IMR-90 (cell line): ENCODE measurements around the gene LYZ. TPM values are rescaled to one million over a fixed set of nuclear protein-coding genes. Genes with fewer than 3 reads are reported as not detected.
A peak's percentile ranks its signal among the peaks of the same experiment; 100 is the strongest.

Experiments used
- ATAC-seq: fragments of 200-7000 bp; cut with Tn5 transposase; 2 replicates; pipeline ENCODE4 v1.9.1; 2020; ENCODE audit warnings: low read depth, mild to moderate bottlenecking, moderate library complexity
- BruUV-seq: library from RNA; stranded (reverse); fragments of 400-500 nt; replicated peaks from 2 replicates; lab custom pipeline; 2021; lab: Mats Ljungman, UMichigan
- CTCF ChIA-PET: fragments of 300-600 bp; formaldehyde crosslinking; extraction: SDS; loops from one replicate; lab custom pipeline; 2021; ENCODE audit warnings: antibody characterized with exemption; lab: Yijun Ruan, JAX
- POLR2A ChIA-PET: fragments of 300-600 bp; sonication (Branson Sonifier 250); formaldehyde crosslinking; loops from one replicate; lab custom pipeline; 2022; ENCODE audit warnings: antibody characterized with exemption; ENCODE audit not compliant: unreplicated experiment; lab: Charles Lee
- DNase-seq: peaks from one replicate; pipeline ENCODE4 v3.0.0; 2013
- H2AFZ ChIP-seq: replicated peaks from 2 replicates; pipeline ENCODE3; 2013; ENCODE audit warnings: low read length, mild to moderate bottlenecking; ENCODE audit not compliant: poor library complexity
- H2AK5ac ChIP-seq: 2 replicates; pipeline ENCODE4 v1.6.1; 2013; ENCODE audit warnings: low read depth, low read length, inconsistent platforms
- H2AK9ac ChIP-seq: replicated peaks from 2 replicates; pipeline ENCODE3; 2013; ENCODE audit warnings: mild to moderate bottlenecking, low read depth, low read length, moderate library complexity; ENCODE audit not compliant: poor library complexity
- H2BK120ac ChIP-seq: 2 replicates; pipeline ENCODE4 v1.6.1; 2013; ENCODE audit warnings: low read depth, low read length, inconsistent platforms
- H2BK15ac ChIP-seq: 3 replicates; pipeline ENCODE4 v1.6.1; 2013; ENCODE audit warnings: low read depth, low read length, inconsistent platforms
- H2BK20ac ChIP-seq: 2 replicates; pipeline ENCODE4 v1.6.1; 2013; ENCODE audit warnings: low read depth, mild to moderate bottlenecking, inconsistent platforms, low read length, moderate library complexity
- H2BK5ac ChIP-seq: 2 replicates; pipeline ENCODE4 v1.6.1; 2013; ENCODE audit warnings: mild to moderate bottlenecking, low read depth, low read length, inconsistent platforms; ENCODE audit not compliant: poor library complexity, severe bottlenecking
- H3K14ac ChIP-seq: replicated peaks from 2 replicates; pipeline ENCODE4 v1.6.1; 2013; ENCODE audit warnings: low read depth, low read length, inconsistent platforms
- H3K18ac ChIP-seq: 2 replicates; pipeline ENCODE4 v1.6.1; 2013; ENCODE audit warnings: low read depth, low read length, control low read depth
- H3K23ac ChIP-seq: 2 replicates; pipeline ENCODE4 v1.6.1; 2013; ENCODE audit warnings: low read depth, low read length, inconsistent platforms
- H3K27ac ChIP-seq: 2 replicates; pipeline ENCODE4 v1.5.1; 2013; ENCODE audit warnings: mild to moderate bottlenecking, control low read depth, low read length; ENCODE audit not compliant: insufficient read depth
- H3K27me3 ChIP-seq: 2 replicates; pipeline ENCODE4 v1.6.1; 2013; ENCODE audit warnings: low read length; ENCODE audit not compliant: control insufficient read depth, insufficient read depth
- H3K36me3 ChIP-seq: 2 replicates; pipeline ENCODE4 v1.6.1; 2013; ENCODE audit warnings: low read length, mixed read lengths; ENCODE audit not compliant: control insufficient read depth, insufficient read depth
- H3K4ac ChIP-seq: 2 replicates; pipeline ENCODE4 v1.6.1; 2013; ENCODE audit warnings: low read depth, low read length, inconsistent platforms
- H3K4me1 ChIP-seq: 2 replicates; pipeline ENCODE4 v1.6.1; 2013; ENCODE audit warnings: low read length, mixed read lengths; ENCODE audit not compliant: control insufficient read depth, insufficient read depth
- H3K4me2 ChIP-seq: 2 replicates; pipeline ENCODE4 v1.6.1; 2013; ENCODE audit warnings: low read depth, mild to moderate bottlenecking, control low read depth, low read length, moderate library complexity
- H3K4me3 ChIP-seq: 2 replicates; pipeline ENCODE4 v1.5.1; 2013; ENCODE audit warnings: low read depth, mild to moderate bottlenecking, control low read depth, low read length, moderate library complexity; ENCODE audit not compliant: insufficient read depth
- H3K56ac ChIP-seq: 2 replicates; pipeline ENCODE4 v1.6.1; 2013; ENCODE audit warnings: low read length, inconsistent platforms; ENCODE audit not compliant: insufficient read depth; ENCODE audit errors: extremely low read depth
- H3K79me1 ChIP-seq, 2 experiments: 2 replicates each; pipeline ENCODE4 v1.6.1; 2013; ENCODE audit warnings: low read length in 2 of 2, inconsistent platforms in 1 of 2, low read depth in 1 of 2
- H3K9ac ChIP-seq: 2 replicates; pipeline ENCODE4 v1.6.1; 2013; ENCODE audit warnings: low read depth, low read length, control low read depth
- H3K9me1 ChIP-seq: 2 replicates; pipeline ENCODE4 v1.6.1; 2013; ENCODE audit warnings: low read length, inconsistent platforms; ENCODE audit not compliant: insufficient read depth
- H3K9me3 ChIP-seq: 2 replicates; pipeline ENCODE4 v1.6.1; 2013; ENCODE audit warnings: low read length; ENCODE audit not compliant: control insufficient read depth, insufficient read depth
- H4K20me1 ChIP-seq: 2 replicates; pipeline ENCODE4 v1.6.1; 2013; ENCODE audit warnings: low read length, inconsistent platforms; ENCODE audit not compliant: insufficient read depth
- H4K5ac ChIP-seq: 2 replicates; pipeline ENCODE4 v1.6.1; 2013; ENCODE audit warnings: mild to moderate bottlenecking, low read depth, low read length, control low read depth
- H4K8ac ChIP-seq, 2 experiments: 2 replicates each; pipeline ENCODE4 v1.6.1; 2013; ENCODE audit warnings: low read depth in 2 of 2, low read length in 2 of 2, control low read depth in 1 of 2, inconsistent platforms in 1 of 2
- H4K91ac ChIP-seq: 2 replicates; pipeline ENCODE4 v1.6.1; 2013; ENCODE audit warnings: low read depth, low read length, inconsistent platforms; ENCODE audit not compliant: insufficient read depth
- BHLHE40 ChIP-seq: fragments of 150-350 bp; IDR thresholded peaks from 2 replicates; pipeline ENCODE4 v1.6.1; 2016; ENCODE audit warnings: mild to moderate bottlenecking, low read depth, low read length
- CEBPB ChIP-seq: IDR thresholded peaks from 2 replicates; pipeline ENCODE4 v1.6.1; 2012; ENCODE audit warnings: low read depth, low read length, improper control_type of control experiment
- CHD1 ChIP-seq: IDR thresholded peaks from 2 replicates; pipeline ENCODE4 v1.6.1; 2012; ENCODE audit warnings: low read depth, low read length, improper control_type of control experiment
- CTCF ChIP-seq: conservative IDR thresholded peaks from 2 replicates; pipeline ENCODE4 v1.5.1; 2012; ENCODE audit warnings: mild to moderate bottlenecking, low read depth, low read length, improper control_type of control experiment
- ELK1 ChIP-seq: fragments of 150-350 bp; IDR thresholded peaks from 2 replicates; pipeline ENCODE4 v1.6.1; 2016; ENCODE audit warnings: low read depth, mild to moderate bottlenecking, low read length, moderate library complexity, borderline replicate concordance
- FOS ChIP-seq: fragments of 150-350 bp; IDR thresholded peaks from 2 replicates; pipeline ENCODE4 v1.6.1; 2016; ENCODE audit warnings: low read depth, low read length
- MAFK ChIP-seq: IDR thresholded peaks from 2 replicates; pipeline ENCODE4 v1.6.1; 2012; ENCODE audit warnings: low read depth, low read length, improper control_type of control experiment
- MAZ ChIP-seq: IDR thresholded peaks from 2 replicates; pipeline ENCODE4 v1.6.1; 2012; ENCODE audit warnings: low read depth, mild to moderate bottlenecking, low read length, improper control_type of control experiment, moderate library complexity, borderline replicate concordance
- MXI1 ChIP-seq: IDR thresholded peaks from 2 replicates; pipeline ENCODE4 v1.6.1; 2012; ENCODE audit warnings: low read depth, mild to moderate bottlenecking, low read length, moderate library complexity, borderline replicate concordance
- NFE2L2 ChIP-seq: fragments of 150-350 bp; IDR thresholded peaks from 2 replicates; pipeline ENCODE4 v1.6.1; 2016; ENCODE audit warnings: low read depth, mild to moderate bottlenecking, low read length
- POLR2A ChIP-seq: IDR thresholded peaks from 2 replicates; pipeline ENCODE4 v1.6.1; 2012; ENCODE audit warnings: mild to moderate bottlenecking, low read depth, low read length
- RAD21 ChIP-seq: IDR thresholded peaks from 2 replicates; pipeline ENCODE4 v1.6.1; 2012; ENCODE audit warnings: low read length, improper control_type of control experiment
- RCOR1 ChIP-seq: IDR thresholded peaks from 2 replicates; pipeline ENCODE4 v1.6.1; 2012; ENCODE audit warnings: mild to moderate bottlenecking, low read length, improper control_type of control experiment; ENCODE audit not compliant: insufficient replicate concordance
- RFX5 ChIP-seq: IDR thresholded peaks from 2 replicates; pipeline ENCODE4 v1.8.0; 2012; ENCODE audit warnings: low read depth, mild to moderate bottlenecking, low read length, moderate library complexity
- USF2 ChIP-seq: fragments of 150-350 bp; IDR thresholded peaks from 2 replicates; pipeline ENCODE4 v1.6.1; 2017; ENCODE audit warnings: mild to moderate bottlenecking, antibody characterized with exemption, low read length, low read depth
- WGBS, 2 experiments: methylation state at CpG; one replicate each; pipeline versions ENCODE4 v1.1.5 to v1.1.7; 2013; ENCODE audit warnings: missing lambda C conversion rate in 2 of 2; ENCODE audit not compliant: insufficient read length in 1 of 2; ENCODE audit errors: extremely low coverage in 2 of 2; 5-methylcytosine and 5-hydroxymethylcytosine counted together
- dilution Hi-C: fragments of 300-500 bp; cut with HindIII; formaldehyde crosslinking; loops from one replicate; pipeline ENCODE4 v1.14.3; 2018; ENCODE audit warnings: low sequenced_read_pairs; ENCODE audit not compliant: unreplicated experiment
- in situ Hi-C: fragments of 300-500 bp; cut with MboI; formaldehyde crosslinking; loops from 3 replicates; pipeline ENCODE4 v1.14.3; 2019; ENCODE audit warnings: low sequenced_read_pairs, inconsistent platforms, mixed read lengths
- intact Hi-C: fragments of 100-400 bp; cut with micrococcal nuclease; formaldehyde crosslinking; loops from 2 replicates; pipeline ENCODE4 v1.10.0; 2022
- polyA plus RNA-seq, 3 experiments: library from polyadenylated mRNA; depleted of rRNA; stranded (reverse); fragments of >200 nt; gene quantifications; 2 replicates each; pipeline ENCODE4 v1.2.3, GENCODE V29; 2012; ENCODE audit warnings: low replicate concordance in 1 of 3
- total RNA-seq: library from RNA; depleted of rRNA; stranded (reverse); fragments of >200 nt; gene quantifications from 2 replicates; pipeline ENCODE4 v1.2.3, GENCODE V29; 2012

LYZ gene
- total and polyA plus RNA-seq, 2 of the 4 experiments (the other 2 are of a cell fraction): not detected

- Histone ChIP-seq H2BK120ac (no peak overlapping the region), H4K8ac (no peak overlapping the region), H3K4me3 (no peak overlapping the region), H2BK5ac (no peak overlapping the region), H3K9me1 (no peaks in the 10 kb centered on the region), H3K4ac (no peak overlapping the region), H2BK20ac (no peak overlapping the region), H3K4me2 (no peak overlapping the region), H3K9ac (no peak overlapping the region), H3K4me1 (0 out of 2 replicates have a peak, but pooled peaks cover 2% of the 10 kb centered on the region), H3K14ac (no peak overlapping the region), H2AK9ac (no peak overlapping the region), H3K9me3 (no peaks in the 10 kb centered on the region), H3K23ac (no peak overlapping the region), H3K56ac (no peak overlapping the region), H2AK5ac (no peak overlapping the region), H4K91ac (no peak overlapping the region), H2AFZ (peak overlapping the region; percentile 63), H3K79me1 (no peaks in the 10 kb centered on the region), H3K36me3 (no peaks in the 10 kb centered on the region), H4K20me1 (no peaks in the 10 kb centered on the region), H3K27me3 (peaks cover 32% of the 10 kb centered on the region), H3K27ac (no peak overlapping the region), H2BK15ac (no peak overlapping the region), H4K5ac (no peak overlapping the region), H3K18ac (no peak overlapping the region)
- ATAC-seq: no peak
- in situ Hi-C loops: loop anchor here (25.0 kb wide), 1 partner anchor 405 kb away; the partner anchor contains the start of gene RAB3IP
- CTCF ChIA-PET: no interaction called here
- no peak for DNase-seq
- TF ChIP-seq MAFK (no peak), RAD21 (no peak), POLR2A (no peak), CEBPB (no peak), FOS (no peak), MXI1 (no peak), RFX5 (no peak), ELK1 (no peak), RCOR1 (no peak), USF2 (no peak), BHLHE40 (no peak), CHD1 (no peak), CTCF (no peak), NFE2L2 (no peak), MAZ (no peak)
- intact Hi-C loops: no loop called here
- dilution Hi-C loops: no loop called here
- POLR2A ChIA-PET: no interaction called here
- 51% methylated on average over 4 of the region's 20 CpGs; no CpG with 5 or more reads in 1 of the 2 experiments for WGBS, 2 experiments
- no TSS peak for BruUV-seq
These were observed 16.1 kb upstream of the LYZ start for GRCh38 chr12:69331909-69332684.
